B cell (primary cell): ENCODE data around the gene CZIB.

Source experiments
- EZH2 ChIP-seq: IDR thresholded peaks from 2 replicates; pipeline ENCODE4 v1.6.1; 2012; ENCODE audit warnings: borderline replicate concordance, low read depth, mild to moderate bottlenecking, moderate library complexity, low read length; ENCODE audit not compliant: insufficient read depth, poor library complexity, severe bottlenecking
- TF ChIP-seq, protein P1 (sequence below): fragments of 200-600 bp; IDR thresholded peaks from one replicate; pipeline ENCODE4 v1.8.0; 2022; ENCODE audit warnings: antibody characterized with exemption, mild to moderate bottlenecking

DNA sequence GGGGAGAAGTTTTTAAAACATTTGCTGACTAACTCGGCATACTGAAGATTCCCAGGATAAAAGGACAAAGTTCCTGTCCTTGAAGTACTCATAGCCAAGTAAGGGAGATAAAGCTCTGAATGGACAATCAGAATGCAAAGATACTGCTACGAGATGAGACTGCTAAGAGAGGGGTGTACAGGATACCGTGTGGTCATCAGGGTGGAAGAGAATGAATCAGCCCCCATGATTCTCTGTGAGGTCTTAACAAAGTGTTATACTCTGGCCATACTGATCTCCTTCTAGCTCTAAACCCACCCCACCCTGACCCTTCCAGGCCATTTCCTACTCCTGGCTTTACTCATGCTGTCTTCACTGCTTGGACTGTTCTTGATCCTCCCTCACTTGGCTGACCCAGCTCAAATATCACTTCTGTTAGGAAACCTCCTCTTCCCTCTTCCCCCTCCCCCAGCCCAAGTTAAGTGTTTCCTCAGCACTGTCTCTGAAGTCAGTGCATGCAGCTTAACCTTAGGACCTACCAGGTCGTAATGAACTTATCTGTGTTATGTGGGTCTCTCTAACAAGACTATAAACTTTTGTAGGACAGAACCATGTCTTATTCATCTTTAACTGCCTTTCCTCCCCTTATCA is 33.7 kb upstream of the CZIB start:
- TF ChIP-seq, protein P1, sequence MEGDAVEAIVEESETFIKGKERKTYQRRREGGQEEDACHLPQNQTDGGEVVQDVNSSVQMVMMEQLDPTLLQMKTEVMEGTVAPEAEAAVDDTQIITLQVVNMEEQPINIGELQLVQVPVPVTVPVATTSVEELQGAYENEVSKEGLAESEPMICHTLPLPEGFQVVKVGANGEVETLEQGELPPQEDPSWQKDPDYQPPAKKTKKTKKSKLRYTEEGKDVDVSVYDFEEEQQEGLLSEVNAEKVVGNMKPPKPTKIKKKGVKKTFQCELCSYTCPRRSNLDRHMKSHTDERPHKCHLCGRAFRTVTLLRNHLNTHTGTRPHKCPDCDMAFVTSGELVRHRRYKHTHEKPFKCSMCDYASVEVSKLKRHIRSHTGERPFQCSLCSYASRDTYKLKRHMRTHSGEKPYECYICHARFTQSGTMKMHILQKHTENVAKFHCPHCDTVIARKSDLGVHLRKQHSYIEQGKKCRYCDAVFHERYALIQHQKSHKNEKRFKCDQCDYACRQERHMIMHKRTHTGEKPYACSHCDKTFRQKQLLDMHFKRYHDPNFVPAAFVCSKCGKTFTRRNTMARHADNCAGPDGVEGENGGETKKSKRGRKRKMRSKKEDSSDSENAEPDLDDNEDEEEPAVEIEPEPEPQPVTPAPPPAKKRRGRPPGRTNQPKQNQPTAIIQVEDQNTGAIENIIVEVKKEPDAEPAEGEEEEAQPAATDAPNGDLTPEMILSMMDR = no peak
- no peak for TF ChIP-seq EZH2
